GM19240 (cell line): ENCODE data around the gene CCR3.

ENCODE experiments used
- DNase-seq: peaks from one replicate; pipeline ENCODE4 v3.0.0; 2011; ENCODE audit warnings: low spot score; ENCODE audit not compliant: insufficient read length

The CCR3 gene

DNA sequence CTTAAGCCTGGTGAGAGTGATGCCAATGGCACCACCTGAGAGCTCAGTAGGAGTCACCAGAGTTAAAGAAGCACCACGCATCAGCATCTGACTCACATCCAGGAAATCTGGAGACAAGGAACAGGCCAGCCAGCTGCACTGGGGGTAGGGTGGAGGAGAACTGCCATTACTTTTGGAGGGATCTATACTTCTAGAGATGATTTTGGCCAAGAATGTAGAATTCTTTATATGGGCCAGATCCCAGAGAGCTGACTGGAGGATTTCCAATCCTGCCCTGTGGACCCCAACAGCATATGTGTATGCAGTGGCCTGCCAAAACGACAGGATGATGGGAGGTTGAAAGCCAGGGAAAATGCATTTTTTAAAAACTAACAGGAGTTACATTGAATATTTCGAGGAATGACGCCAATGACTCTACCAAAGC, 29.8 kb downstream of the CCR3 start:
- DNase-seq: no peak

DNA sequence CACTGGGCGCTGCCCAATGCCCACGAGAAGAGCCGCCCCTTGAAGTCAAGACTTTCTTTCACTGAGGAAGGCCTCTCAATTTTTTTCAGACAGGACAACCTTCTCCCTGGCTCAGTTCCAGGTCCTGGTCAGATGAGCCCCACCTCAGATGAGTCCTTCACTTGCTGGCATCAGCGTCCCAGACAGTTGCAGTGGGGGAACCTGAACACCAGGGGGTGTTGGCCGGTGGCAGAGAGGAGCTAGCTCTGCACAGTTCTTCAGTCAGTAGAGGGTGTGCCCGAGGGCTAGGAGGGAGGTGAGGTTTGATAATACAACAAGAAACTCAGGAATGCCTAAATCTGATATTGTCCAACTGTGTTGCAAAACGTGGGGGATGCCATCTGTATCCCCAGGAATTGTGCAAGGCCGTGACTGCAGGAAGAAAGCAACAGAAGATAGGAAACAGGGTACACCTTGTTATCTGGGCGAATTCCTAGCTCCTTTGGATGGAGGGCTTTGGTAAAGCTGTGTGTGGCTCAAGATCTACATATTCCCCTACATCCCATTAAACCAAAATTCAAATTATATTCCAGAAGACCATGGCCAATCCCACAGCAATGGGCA, 34.3 kb downstream of the CCR3 start:
- no peak for DNase-seq

DNA sequence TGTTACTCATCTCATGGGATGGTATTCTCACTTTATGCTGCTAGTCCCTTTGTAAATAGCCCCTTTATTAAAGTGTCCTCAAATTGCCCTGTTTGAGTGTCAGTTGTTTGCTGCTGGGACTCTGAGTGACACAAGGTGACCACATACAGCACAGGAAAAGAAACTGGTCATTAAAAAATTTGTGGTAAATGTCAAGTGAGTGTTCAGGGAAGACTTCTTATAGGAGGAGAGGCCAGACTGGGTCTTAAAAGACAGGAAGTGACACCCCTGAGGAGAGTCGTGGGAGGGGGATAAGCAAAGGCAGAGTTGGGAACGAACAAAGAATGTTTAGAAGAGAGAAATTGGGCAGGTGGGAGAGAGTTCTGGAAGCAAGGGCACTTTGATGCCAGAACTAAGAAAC, 35.2 kb downstream of the CCR3 start:
- DNase-seq: no peak

DNA sequence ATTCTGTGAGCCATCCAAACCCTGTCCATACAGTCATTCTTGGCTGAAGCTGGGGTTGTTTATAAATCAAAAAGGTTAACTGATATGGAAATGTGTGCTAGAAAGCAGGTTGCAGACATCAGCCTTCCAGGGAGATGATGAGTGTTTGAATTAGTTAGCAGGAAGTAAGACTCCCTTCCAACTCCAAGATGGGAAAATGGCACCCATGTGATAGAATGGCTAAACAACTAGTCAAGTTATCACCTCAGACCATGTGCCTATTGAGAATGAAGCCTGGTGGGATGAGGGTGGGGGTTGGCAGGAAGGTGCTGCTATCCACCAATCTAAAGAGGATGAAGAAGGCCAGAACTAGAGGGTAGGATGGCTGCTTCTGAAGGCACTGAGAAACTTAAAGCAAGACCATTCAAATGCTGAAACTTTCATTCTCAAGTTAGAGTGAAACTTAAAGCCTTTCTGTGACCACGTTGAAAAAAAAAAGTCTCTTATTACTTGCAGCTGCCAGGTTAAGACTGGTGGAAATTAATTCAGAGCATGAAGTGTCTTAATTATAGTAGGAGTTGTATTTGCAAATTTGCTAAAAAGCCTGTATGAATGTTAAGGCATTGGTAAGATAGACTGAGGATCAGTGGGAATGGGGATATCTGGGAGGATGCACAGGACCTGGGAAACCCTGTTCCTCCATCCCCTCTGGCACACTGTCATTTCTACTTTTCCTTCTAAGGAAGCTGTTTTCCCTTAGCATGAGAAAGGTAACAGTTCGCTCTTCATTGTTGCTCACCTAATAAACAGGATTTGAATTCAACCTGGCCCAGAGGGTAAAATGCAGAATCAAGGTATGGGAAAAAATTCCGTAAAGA, 36.8 kb downstream of the CCR3 start:
- no peak for DNase-seq

DNA sequence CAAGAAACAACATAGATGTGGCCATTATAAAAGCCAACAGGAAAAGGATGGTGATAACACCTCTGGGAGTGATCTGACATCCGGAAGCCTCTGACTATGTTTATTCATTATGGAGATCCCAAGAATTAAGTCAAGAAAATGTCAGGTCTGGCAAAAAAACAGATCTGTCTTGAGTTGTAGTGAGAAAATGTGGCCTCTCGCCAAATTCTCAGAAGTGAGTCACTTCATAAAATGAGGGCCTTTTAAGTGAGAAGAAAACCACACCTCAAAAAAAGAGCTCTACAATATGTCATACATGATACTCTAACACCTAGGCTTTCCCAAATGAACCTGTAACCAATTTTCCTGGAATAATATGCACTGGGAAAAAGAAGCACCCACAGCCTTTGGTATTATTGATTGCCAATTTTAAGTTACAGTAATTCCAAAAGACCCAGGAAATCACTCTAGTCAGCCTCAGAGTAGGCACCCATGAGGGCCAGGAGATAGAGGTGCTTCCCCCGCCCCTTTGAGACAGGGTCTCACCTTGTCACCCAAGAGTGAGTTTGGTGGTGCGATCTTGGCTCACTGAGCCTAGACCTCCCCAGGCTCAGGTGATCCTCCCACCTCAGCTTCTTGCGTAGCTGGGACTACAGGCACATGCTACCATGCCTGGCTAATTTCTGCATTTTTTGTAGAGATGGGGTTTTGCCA, 38.0 kb downstream of the CCR3 start:
- DNase-seq: no peak

DNA sequence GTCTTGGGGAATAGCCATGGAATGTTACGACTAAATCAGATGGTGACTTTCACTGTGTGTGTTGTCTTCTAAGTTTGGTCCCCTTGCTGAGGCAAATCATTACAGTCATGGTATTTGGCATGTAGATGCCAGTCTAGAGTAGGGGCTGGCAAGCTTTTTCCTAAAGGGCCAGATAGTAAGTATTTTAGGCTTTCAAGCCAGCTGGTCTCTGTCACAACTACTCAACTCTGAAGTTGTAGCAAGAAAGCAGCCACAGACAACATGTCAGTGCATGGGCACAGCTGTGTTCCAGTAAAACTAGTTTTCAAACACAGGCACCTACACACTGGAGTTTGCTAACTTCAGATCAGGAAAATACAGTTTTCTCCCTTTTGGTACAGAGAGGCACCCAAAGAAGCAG, 39.3 kb downstream of the CCR3 start:
- no peak for DNase-seq

DNA sequence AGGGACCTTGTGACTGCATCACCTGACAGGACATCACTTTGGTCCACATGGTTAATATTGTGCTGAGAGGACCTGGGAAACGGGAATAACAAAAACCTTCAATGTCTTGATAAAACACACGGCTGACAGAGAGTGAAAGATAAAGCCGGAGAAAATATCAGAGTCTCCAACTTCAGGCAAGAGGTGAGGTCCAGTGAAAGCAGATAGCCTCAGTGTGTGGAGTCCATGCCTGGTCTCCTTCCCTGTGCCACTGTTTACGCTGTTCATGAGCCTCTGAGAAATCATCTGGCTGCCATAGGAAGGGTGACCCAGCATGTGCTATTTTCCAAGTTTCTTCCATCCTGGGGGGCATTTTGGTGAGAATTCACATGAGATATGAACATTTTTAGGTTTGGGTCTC, 39.8 kb downstream of the CCR3 start:
- DNase-seq: no peak

DNA sequence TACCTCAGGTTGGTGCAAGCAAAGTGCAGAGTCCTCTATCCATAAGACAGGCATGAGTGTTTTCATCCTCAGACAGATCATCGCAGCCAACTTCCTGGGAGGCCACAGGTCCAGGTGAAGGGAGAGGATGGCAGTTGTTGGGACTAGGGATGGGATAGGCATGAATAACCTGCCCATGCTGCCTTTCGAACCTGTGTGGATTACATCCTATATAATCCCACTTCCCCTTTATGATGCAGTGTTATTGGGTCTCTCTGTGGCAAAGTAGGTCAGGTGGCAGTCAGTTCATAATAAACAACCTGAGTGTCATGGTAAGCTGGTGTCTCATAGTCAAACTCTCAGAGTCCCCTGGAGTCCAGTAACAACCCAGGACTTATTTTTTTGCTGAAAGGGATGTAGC, 40.4 kb downstream of the CCR3 start:
- no peak for DNase-seq

DNA sequence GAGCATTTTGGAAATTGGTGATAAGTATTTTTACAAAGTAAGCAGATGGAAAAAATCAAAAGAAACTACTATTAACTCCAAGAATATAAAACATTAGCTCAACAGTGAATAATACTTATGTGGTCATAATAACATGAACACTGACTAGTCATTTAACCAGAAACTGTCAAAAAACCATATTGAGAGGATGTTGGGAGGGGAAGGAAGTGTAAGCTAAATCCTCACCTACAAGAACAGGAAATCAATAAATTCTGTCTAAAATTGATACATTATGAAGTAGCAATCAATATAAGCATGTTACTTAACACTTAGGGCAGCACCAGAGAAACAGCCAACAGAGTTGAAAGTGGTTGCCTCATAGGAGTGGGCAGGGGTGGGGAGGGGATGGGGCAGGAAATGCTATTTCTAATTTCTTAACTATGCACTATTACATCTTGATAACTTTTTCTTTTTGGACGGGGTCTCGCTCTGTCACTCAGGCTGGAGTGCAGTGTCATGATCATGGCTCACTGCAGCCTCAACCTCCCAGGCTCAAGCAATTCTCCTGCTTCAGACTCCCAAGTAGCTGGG, 41.7 kb downstream of the CCR3 start:
- DNase-seq: no peak

DNA sequence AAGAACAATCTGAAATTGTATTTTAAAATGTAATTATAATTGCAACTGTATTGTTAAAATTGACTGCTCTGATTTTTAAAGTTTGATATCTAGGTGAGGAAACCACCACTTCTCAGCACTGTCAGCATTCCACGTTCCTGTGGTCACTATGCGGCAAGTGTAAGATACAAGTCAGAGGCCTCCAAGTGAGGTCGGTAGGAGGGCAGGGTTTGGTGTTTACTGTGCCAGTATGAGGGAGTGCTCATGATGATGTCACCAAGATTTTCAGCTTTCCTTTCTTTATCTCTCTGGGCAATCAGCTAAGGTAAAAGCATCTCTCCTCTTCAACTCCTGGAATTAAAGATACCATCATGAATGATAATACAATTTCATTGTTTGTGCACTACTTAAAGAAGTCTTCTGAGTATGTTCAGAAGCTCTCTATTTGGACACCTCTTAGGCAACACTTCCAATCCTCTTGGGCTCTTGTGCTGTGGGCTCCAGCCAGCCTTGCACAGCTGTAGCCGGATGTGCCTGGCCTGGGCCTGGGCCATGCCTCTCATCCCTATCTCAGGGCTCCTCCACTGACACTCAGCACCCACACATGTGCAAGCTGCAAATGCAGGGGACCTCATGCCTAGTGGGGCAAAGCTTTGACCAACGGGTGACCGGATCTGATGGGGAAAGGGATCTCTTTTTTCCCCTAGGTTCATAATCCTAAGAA, 42.9 kb downstream of the CCR3 start:
- no peak for DNase-seq

DNA sequence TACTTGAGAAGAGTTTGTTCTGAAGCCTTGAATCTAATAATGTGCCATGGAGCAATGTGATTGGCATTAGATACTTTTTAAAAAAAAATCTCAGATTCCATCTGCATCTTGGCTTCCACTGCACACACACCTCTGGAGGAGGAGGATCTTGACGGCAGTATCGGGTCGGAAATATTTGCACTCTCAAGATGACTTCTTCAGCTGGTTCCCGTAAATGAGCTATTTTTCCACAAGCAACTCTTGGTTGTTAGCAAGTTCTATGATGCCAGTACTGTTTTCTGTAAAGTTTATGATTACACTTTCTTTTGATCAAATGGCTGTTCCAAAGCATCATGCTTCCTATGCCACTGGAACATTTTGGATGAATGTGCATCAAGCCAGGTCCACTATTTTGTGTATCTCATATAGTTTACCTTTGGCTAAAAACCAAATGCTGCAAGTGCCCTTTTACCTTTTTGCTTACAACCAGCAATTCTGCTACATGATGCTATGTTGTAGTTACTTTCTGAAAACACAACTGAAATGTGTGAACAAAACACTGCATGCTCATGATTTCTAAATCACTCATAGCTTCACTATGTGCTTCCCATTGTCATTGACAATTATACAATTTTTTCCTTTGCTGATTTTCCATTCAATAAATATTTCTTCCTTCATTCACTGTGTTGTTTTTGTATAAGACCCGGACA, 43.8 kb downstream of the CCR3 start:
- no peak for DNase-seq

DNA sequence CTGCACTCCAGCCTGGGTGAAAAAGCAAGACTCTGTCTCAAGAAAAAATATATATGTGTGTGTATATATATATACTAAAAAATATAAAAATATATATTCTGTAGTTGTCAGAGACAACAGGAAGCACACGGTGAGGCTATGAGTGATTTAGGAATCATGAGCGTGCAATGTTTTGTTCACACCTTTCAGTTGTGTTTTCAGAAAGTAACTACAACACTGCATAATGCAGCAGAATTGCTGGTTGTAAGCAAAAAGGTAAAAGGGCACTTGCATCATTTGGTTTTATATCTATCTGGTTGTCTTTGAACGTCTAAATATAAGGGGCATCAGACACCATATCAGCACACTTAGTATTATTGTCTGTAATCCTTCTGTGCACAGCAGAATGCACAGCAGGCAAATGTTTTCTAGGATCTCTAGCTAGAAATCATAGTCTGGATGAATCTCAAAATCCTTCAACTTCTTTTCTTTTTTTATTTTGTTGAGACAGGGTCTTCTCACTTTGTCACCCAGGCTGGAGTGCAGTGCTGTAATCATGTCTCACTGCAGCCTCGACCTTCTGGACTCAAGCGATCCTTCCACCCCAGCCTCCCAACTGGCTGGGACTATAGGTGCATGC, 44.8 kb downstream of the CCR3 start:
- no peak for DNase-seq

DNA sequence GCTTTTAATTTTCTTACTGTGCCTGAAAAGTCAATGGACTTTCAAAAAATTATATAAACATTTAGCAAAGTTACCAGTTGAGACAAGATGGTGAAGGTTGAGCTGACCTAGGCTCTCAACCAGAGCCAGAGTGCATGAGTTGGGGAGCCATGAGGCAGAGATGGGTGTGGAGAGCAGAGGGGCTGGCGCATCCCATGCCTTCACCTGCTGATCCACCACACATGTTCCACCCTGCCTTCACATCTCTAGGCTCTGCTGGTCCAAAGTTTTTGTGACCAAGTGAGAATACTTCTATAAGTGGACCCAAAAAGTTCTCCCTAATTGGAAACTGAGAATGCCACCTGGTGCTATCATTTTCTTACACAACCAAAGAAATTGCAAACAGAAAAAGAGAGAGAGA, 47.3 kb downstream of the CCR3 start:
- no peak for DNase-seq

DNA sequence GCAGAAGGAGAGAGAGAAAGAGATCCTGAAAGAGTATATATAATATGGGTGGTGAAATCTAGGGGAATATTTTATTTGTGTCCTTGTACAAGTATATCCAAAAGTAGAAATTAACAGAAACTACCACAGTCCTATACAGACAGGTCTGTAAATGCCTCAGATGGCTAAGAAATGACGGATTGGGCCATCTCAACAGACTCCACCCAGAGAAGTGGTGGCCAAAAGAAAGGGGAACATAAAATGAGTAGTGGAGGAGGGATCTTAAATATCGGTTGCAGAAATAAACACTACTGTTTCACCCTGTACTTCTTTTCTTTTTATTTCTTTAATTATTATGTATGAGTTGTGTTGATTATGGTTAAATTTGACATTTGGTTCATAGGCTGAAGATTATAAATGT, 47.7 kb downstream of the CCR3 start:
- DNase-seq: no peak

DNA sequence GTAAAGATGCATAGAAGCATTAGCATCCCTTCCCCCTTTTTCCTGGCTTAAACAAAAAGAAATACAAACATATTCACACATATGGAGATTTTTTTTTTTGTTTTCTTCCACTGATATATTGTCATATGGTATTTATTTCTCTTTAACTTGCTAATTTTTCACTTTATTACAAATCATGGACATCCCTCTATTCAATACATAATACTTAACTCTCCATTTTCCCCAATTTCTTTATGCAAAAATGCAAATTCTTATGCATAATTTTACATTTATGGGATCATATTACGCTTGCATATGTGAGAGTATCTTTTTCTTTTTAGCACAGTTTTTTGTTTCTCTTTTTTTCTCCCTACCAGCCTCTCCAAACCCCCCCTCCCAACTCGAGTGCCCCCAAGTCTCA, 48.8 kb downstream of the CCR3 start:
- no peak for DNase-seq

DNA sequence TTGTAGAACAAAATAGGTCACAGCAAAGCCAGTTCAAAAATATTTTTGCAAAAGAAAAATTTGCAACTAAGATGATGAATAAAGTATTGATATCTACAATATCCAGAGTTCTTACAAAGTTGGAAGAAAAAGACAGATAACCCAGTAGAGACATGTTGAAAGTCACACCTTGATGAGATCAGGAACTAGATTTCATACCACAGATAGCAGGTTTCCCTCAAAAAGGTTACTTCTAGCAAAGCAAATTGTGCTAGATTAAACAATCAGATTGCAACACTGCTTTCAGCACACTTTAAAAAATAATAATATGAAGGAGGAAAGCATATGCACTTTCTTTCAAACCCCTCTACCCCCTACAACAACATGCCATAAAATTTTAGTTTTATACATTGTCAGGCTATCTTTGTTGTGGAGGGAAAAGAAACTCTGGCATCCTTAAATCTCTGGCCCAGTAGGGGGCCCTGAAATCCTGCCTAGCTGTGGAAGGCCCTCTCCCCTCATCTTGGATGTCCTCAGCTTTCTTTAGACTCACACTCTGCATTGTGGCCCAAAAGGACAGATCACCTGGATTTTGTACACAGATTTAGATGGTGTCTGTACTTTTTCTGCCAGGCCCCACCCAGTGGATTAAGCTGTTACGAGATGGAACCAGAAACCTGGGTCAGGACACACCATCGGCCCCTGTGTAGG, 50.9 kb downstream of the CCR3 start:
- no peak for DNase-seq

DNA sequence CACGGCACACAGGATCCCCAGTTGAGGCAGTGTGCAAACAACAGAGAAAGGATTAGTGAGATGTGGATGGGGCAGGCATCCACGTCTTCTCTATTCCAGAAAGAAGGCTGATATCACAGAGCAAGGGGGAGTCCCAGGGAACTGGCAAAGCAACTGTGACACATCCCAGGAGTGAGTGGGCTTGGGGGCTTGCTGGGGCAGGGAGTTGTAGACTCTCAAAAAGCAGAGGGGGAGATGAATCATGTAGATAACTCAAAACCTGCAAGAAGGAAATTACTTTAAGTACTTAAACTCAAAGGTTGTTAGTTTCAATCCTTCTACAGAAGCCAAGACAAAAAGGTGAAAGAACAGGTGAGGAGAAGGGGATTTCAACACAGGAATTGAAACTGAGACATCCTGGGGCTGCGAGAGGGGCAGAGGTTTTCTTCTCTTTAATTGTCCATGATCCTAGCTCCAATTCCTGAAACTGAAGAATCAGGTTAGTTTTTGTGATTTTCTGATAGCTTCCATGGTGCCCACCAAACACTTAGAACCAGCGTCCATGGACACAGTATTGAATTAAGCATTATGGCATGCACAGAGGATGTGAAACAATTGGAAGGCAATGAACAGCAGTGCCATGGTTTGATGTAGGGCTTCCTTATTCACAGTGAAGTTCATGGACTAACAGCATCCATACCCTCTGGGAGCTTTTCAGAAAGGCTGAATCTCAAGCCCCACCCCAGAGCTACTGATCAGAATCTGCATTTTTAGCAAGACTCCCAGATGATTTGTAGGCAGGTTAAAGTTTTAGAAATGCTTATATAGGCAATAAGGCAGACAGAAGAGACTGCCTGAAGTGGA, 52.0 kb downstream of the CCR3 start:
- DNase-seq: no peak

DNA sequence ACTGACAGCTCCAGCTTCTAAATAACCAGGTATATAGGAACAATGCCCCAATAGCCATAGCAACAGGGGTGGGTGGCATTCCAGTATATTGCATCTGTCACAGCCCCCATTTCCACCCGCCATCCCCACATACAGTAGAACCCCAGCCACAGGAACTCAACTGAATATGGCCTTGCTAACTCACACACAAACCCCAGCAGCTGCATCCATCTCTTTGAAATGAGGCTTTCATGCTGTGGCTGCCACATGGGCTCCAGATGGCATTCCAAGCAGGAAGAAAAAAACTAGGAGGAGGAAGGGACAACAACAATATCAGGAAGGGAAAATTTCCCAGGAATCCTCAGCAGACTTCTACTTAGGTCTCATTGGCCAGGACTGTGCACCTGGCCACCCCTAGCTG, 54.6 kb downstream of the CCR3 start:
- DNase-seq: no peak
